NT2/D1 (cell line): ENCODE measurements around the gene TMEM126A.

Experiments
- SUZ12 ChIP-seq: IDR thresholded peaks from 2 replicates; pipeline ENCODE4 v1.6.1; 2011; ENCODE audit not compliant: insufficient read length, insufficient read depth; ENCODE audit errors: extremely low read depth
- YY1 ChIP-seq: IDR thresholded peaks from 2 replicates; pipeline ENCODE4 v1.6.1; 2011; ENCODE audit not compliant: insufficient read length, insufficient read depth
- ZNF274 ChIP-seq: IDR thresholded peaks from 2 replicates; pipeline ENCODE4 v1.6.1; 2011; ENCODE audit warnings: mild to moderate bottlenecking, low read depth, low read length

- no peak for TF ChIP-seq YY1
- no peak for TF ChIP-seq SUZ12
- TF ChIP-seq ZNF274: no peak
Measured at GRCh38 chr11:85627332-85627997, 20.3 kb upstream of the TMEM126A start, which contains the start of gene DLG2.
